ENCODE data around the gene GDF15.

GRCh38 chr19:18344582-18344950, 41.4 kb upstream of the GDF15 start:
- TF ChIP-seq CTCF (IDR thresholded peaks at IDR 0.05; ENCODE audit: insufficient read depth, low read length, poor library complexity, severe bottlenecking) (no peak), EZH2phosphoT487 (conservative IDR thresholded peaks at IDR 0.05; ENCODE audit: low read length) (no peak)
